Astrocyte of the spinal cord (primary cell): ENCODE results near the gene DFFB.

ENCODE experiments used
- DNase-seq: peaks from one replicate; pipeline ENCODE4 v3.0.0; 2011; ENCODE audit warnings: low read depth, low spot score
- H3K4me3 ChIP-seq: 2 replicates; pipeline ENCODE4 v1.5.1; 2011; ENCODE audit warnings: low read depth, mild to moderate bottlenecking, low read length, moderate library complexity
- in situ Hi-C: cut with HindIII; loops from 2 replicates; pipeline ENCODE4 v1.10.0; 2017; ENCODE audit warnings: low sequenced_read_pairs
- TF ChIP-seq, protein P1 (sequence below): IDR thresholded peaks from 2 replicates; pipeline ENCODE4 v1.5.1; 2012; ENCODE audit warnings: low read depth, mild to moderate bottlenecking, low read length, inconsistent platforms

Gene DFFB

DNA sequence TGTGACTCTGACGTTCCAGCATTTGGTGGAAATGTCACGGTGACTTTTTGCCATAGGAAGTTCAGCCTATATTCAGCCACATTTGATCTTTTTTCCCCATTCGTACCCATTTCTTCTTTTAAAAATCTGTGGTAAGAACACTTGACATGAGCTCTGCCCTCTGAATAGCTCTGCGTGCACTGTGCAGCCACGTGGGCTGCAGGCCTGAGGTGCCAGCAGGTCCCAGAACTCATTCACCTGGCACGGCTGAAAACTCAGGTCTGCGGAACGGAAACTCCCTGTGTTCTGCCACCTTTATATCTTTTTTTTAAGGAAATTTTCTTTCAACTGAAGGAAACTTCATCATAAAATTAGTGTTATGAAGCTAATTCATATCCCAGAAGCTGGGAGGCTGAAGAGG, 28.9 kb upstream of the DFFB start:
- TF ChIP-seq, protein P1, sequence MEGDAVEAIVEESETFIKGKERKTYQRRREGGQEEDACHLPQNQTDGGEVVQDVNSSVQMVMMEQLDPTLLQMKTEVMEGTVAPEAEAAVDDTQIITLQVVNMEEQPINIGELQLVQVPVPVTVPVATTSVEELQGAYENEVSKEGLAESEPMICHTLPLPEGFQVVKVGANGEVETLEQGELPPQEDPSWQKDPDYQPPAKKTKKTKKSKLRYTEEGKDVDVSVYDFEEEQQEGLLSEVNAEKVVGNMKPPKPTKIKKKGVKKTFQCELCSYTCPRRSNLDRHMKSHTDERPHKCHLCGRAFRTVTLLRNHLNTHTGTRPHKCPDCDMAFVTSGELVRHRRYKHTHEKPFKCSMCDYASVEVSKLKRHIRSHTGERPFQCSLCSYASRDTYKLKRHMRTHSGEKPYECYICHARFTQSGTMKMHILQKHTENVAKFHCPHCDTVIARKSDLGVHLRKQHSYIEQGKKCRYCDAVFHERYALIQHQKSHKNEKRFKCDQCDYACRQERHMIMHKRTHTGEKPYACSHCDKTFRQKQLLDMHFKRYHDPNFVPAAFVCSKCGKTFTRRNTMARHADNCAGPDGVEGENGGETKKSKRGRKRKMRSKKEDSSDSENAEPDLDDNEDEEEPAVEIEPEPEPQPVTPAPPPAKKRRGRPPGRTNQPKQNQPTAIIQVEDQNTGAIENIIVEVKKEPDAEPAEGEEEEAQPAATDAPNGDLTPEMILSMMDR: no peak
- in situ Hi-C loops: no loop called here
- DNase-seq: no peak
- H3K4me3 ChIP-seq: no peak overlapping the region

DNA sequence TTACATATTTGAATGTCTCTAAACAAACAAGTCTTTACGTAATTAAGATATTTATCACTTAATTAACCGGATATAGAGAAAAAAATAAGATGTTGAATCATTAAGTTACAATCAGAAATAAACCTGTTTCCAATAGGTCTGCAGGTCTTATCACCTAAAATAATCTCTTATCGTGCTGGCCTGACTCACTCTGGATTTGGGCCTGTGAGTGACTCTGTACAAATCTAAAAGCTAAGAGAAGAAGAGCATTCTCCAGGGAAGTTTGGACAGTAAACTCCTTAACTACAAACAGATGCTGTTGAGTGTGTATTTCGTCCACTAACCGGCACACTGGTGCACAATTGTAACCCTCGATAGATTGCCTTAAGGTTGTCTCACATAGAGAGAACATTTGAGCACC, 25.6 kb upstream of the DFFB start:
- no peak overlapping the region for H3K4me3 ChIP-seq
- DNase-seq: no peak
- in situ Hi-C loops: no loop called here
- TF ChIP-seq, protein P1: no peak

DNA sequence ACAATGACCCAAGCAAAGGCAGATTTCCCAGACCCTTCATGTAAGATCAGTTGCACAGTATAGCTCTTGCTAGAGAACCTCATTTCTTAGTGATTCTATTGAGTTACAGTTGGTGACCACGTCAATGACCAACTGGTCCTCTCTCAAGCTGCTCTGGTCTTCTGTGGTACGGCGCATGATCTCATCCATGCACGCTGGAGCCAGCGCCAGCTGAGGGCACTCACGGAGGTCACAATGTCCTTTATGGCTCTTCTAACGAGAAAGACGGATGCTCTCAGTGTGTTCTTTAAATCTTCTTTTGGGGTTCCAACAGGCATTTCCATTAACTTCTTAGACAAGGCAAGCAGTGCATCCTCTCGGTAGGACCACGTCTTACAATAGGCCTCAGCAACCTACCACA, 22.6 kb upstream of the DFFB start:
- TF ChIP-seq, protein P1: no peak
- DNase-seq: no peak
- in situ Hi-C loops: no loop called here
- no peak overlapping the region for H3K4me3 ChIP-seq

DNA sequence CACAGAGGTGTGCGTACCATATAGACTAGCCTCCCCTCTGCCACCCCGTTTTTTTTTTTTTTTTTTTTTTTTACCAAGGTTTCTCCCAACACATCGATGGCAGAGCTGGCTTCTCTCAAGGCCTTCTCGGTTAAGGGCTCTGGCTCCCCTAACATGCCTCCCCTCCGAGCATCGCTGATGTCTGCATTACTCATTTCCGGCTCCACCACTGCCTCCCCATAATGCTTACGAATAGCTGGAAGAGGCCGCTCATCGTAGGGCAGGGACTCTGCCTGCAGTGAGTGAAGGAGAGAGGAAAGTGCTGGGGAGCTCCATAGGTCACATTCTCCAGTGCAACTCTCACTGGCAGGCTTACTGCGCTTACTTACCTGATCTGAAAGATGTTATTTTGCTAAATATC, 20.9 kb upstream of the DFFB start:
- in situ Hi-C loops: no loop called here
- TF ChIP-seq, protein P1: no peak
- H3K4me3 ChIP-seq: no peak overlapping the region
- DNase-seq: peak; percentile 35

DNA sequence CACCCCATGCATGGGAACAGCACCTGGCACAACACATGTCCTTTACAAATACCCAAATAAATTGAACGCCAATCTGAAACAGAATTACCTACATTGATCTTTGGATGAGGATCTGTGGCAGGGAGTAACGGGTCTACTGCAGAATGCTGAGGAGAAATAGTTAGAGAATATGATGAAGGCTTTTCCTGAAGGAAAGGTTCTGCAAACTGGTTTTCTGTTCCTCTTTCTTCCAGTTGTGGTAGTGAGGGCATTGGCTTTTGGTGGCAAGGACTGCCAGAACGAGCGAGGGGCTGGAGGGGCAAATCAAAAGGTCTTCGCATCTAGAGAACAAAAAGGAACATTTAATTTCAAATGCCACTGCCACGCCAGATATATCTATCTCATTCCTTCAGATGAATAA, 20.1 kb upstream of the DFFB start:
- in situ Hi-C loops: no loop called here
- no peak for DNase-seq
- TF ChIP-seq, protein P1: no peak
- no peak overlapping the region for H3K4me3 ChIP-seq

DNA sequence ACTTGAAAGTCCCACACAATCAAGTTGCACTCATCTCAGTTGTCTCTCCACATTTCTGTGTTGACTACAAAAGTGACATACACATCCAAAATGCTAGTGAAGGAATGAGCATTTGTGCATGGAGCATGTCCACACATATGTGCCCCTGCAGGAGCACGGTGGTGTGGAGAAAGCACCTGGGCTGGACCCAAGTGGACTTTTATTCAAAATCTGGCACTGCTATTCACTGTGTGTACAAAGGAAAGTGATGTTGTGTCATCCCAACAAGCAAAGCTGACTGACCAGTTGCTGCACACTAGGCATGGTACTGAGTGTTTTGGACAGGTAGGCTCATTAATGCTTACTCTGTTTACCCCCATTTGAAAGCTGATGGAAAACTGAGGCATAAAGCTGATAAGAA, 19.6 kb upstream of the DFFB start:
- in situ Hi-C loops: no loop called here
- TF ChIP-seq, protein P1: no peak
- DNase-seq: no peak

DNA sequence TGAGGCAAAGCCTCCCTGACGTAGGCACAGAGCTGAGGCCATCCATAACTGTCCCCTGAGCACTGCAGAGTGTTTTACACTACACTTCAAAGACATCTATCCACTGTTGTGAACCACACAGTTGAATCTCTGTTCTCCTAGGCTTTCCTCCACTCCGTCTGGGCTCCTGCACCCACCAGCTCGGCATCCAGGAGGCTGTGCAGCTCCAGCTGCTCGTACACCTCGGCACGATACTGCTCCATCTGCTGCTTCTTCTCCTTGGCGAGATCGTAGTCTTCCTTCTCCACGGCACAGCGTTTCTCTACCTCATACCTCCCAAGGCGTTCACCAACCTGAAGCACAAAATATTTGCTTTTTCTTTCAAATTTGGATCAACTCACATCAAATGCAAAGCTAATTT, 18.5 kb upstream of the DFFB start:
- in situ Hi-C loops: no loop called here
- H3K4me3 ChIP-seq: no peak overlapping the region
- TF ChIP-seq, protein P1: no peak
- no peak for DNase-seq

More for the DNA sequence above, 19.6 kb upstream of the DFFB start:
- H3K4me3 ChIP-seq: no peak overlapping the region
